ENCODE results near the gene TVP23A.

Gene TVP23A

GRCh38 chr16:10753670-10754069 is 64.9 kb downstream of the TVP23A start:
- TF ChIP-seq CTCF (IDR thresholded peaks at IDR 0.05; ENCODE audit: borderline replicate concordance, control extremely low read depth, extremely low read depth, insufficient read depth, missing control alignments): no peak
- DNase-seq (ENCODE audit: low spot score): no peak
- in situ Hi-C loops (cut with MboI; ENCODE audit: low sequenced_read_pairs, unreplicated experiment): no loop called here

DNA sequence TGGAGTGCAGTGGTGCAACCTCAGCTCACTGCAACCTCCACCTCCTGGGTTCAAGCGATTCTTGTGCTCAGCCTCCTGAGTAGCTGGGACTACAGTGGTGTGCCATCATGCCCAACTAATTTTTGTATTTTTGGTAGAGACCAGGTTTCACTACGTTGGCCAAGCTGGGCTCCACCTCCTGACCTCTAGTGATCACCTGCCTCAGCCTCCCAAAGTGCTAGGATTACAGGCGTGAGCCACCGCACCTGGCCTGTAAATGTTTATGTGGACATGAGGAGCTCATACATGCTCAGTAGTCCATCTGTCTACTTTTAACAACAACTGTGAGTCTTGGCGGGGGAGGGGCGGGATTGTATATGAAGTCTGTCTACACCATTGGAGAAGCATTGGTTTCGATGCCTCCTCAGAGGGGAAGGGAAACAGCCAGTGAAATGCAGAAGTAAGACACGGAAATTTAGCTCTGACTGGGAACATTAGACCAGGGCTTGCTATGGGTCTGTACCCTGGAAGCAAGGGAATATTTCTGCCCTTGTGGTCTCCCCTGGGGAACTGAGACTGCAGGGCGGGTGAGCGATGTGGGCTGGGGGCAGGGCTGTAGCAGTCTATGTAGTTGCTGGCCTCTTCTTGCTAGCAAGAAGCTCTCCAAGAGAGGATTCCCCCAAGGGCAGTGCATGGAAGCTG is 65.6 kb downstream of the TVP23A start:
- DNase-seq (ENCODE audit: low spot score): peak; percentile 62
- TF ChIP-seq CTCF (IDR thresholded peaks at IDR 0.05; ENCODE audit: borderline replicate concordance, control extremely low read depth, extremely low read depth, insufficient read depth, missing control alignments): no peak
- in situ Hi-C loops (cut with MboI; ENCODE audit: low sequenced_read_pairs, unreplicated experiment): no loop called here

- in situ Hi-C loops (cut with MboI; ENCODE audit: low sequenced_read_pairs, unreplicated experiment): no loop called here
- DNase-seq (ENCODE audit: low spot score): peak; percentile 44
- TF ChIP-seq CTCF (IDR thresholded peaks at IDR 0.05; ENCODE audit: borderline replicate concordance, control extremely low read depth, extremely low read depth, insufficient read depth, missing control alignments): peak; percentile 39
These were observed 67.3 kb downstream of the TVP23A start for GRCh38 chr16:10751291-10751697.

DNA sequence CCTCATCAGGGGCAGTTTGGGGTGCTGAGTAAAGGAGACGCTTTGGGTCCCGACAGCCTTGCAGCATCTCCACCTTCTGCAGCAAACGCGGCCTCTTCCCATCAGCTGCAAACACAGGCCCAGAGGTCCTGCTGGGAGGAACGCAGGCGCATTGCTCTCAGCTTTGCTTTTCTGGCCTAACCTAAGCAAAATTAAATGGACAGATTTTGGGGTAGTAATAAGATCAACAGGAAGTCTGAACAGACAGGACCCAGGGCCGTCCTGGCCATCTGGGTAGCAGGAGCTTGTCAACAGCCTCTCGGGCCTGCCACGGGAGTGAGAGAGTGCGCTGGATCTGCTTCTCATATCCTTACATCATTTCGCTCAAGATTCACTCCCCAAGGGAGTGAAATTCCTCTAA is 67.8 kb downstream of the TVP23A start:
- TF ChIP-seq CTCF (IDR thresholded peaks at IDR 0.05; ENCODE audit: borderline replicate concordance, control extremely low read depth, extremely low read depth, insufficient read depth, missing control alignments): no peak
- in situ Hi-C loops (cut with MboI; ENCODE audit: low sequenced_read_pairs, unreplicated experiment): no loop called here
- DNase-seq (ENCODE audit: low spot score): no peak

DNA sequence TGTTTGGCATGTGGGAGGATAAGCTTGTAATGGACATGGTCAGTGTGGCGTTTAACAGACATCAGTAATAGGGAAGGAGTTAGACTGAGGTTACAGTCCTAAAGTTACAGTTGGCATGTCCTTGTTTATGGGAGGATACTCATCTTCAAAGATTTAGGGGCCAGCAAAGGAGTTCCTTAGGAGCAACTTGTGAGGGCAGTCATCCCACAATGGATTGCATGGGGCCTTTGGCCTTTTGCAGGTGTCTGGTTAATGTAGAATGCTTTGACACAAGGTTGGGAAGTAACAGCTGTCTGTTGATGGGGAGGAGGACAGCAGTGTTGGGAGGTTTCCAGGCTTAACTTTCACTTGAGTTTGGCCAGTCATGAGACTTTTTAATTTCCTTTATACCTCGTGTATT is 72.8 kb downstream of the TVP23A start:
- no peak for DNase-seq (ENCODE audit: low spot score)
- no peak for TF ChIP-seq CTCF (IDR thresholded peaks at IDR 0.05; ENCODE audit: borderline replicate concordance, control extremely low read depth, extremely low read depth, insufficient read depth, missing control alignments)
- in situ Hi-C loops (cut with MboI; ENCODE audit: low sequenced_read_pairs, unreplicated experiment): loop anchor here (10.0 to 25.0 kb wide), 2 partner anchors 129 to 484 kb away; partner anchors contain the start of gene CIITA

DNA sequence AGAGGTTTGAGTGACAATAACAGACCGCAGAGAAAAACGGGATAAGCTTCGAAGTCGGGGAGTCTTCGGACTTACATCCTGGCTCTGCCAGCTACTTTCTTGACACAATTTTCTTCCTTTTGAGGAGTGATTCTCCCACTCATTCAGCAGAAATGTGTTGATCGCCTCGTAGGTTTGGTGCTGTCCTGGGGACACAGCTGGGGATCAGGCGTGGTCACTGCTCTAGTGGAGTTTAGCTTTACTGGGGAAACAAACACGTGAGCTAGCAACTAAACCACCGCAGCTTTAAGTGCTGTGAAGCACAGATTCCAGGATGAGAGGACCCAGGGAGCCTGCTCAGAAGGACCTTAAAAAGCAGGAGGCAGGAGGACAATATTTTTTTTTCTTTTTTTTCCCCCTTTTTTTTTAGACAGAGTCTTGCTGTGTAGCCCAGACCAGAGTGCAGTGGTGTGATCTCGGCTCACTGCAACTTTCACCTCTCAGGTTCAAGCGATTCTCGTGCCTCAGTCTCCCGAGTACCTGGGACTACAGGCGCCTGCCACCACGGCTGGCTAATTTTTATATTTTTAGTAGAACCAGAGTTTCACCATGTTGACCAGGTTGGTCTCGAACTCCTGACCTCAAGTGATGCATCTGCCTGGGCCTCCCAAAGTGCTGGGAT is 74.1 kb downstream of the TVP23A start:
- TF ChIP-seq CTCF (IDR thresholded peaks at IDR 0.05; ENCODE audit: borderline replicate concordance, control extremely low read depth, extremely low read depth, insufficient read depth, missing control alignments): no peak
- in situ Hi-C loops (cut with MboI; ENCODE audit: low sequenced_read_pairs, unreplicated experiment): loop anchor here (10.0 to 25.0 kb wide), 2 partner anchors 130 to 482 kb away; partner anchors contain the start of gene CIITA
- DNase-seq (ENCODE audit: low spot score): no peak
